Inflammatory macrophage treated with lipopolysaccharide for 4 hours (primary cell): ENCODE results near the gene HAND2.
A peak's percentile ranks its signal among the peaks of the same experiment; 100 is the strongest.

Experiments
- DNase-seq: peaks from one replicate; pipeline ENCODE4 v3.0.0-alpha.2; 2020

The HAND2 gene

DNA sequence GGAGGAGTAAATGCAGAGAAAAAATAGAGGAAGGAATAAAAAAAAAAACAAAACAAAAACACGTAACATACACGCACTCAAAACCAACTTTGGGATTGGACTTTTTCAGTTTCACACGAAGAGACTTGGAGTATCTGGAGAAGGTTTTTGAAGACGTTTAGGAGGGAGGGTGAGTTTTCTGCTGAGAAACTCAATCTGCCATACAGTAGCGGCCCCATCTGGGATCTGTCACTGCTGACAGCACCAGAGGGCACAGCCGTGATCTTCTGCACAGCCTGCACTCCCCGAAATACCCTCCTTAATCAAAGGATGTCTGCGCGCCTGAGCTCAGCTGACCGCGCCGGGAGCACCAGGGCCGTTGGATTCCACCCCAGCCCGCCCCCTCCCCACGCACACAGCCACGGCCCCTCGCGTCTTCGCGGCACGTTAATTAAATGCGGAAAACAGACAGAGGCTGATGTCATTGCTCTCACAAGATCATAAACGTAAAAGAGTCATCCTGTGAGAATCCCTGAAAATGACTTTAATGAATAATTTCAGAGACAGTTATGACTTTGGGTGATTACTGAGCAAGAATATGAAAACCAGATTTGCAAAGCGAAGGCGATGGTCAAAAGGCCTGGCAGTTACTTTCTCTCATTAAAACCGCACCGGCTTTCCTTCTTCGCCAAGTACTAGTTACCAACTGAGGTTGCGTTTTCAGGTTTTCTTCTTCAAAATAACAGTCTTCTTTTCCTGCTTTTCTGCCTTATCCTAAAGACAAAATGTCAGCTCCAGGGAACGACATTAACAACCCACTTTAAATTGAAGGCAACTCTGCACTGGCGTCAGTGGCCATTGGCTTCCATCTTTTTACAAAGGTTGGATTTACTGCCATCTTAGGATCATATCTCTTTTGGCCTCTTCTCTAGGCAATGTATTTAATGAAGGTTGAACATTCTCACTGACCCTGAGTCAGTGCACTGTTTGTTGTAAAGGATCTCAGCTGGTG, 10.6 kb downstream of the HAND2 start:
- no peak for DNase-seq

DNA sequence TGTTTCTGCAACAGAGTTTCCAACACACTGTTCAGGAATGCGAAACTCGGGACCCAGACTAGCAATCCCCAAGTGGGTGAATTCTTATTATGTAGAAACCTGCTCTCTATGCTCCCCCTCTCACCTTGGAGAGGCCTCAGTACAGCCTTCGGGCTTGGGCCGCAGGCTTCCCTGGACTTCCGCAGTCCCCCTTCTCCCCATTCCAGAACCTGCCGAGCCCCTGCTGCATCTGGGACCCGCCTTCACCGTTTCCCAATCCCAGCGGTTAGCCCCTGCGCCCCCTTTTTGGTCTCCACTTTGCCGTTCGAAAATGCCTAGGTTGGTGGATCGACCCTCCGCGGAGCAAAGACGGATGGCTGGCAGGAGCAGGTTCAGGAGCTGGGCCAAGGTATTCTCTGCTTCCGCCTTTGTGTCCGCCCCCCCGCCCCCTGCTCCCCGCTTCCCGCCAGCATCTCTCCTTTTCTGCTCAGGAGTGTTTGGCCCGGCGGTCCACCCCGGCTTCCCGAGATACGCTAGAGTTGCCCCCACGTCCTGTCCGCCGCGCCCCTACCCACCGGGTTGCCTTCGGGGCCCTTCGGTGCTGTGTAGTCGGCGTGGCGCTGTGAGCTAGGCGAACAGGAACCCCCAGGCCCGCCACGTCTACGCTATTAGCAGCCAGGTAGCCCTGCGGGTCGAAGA, 11.5 kb downstream of the HAND2 start:
- DNase-seq = no peak

- no peak for DNase-seq
Measured at GRCh38 chr4:173517781-173518424, 12.1 kb downstream of the HAND2 start.

GRCh38 chr4:173516621-173517524, 13.2 kb downstream of the HAND2 start:
- DNase-seq = no peak

DNA sequence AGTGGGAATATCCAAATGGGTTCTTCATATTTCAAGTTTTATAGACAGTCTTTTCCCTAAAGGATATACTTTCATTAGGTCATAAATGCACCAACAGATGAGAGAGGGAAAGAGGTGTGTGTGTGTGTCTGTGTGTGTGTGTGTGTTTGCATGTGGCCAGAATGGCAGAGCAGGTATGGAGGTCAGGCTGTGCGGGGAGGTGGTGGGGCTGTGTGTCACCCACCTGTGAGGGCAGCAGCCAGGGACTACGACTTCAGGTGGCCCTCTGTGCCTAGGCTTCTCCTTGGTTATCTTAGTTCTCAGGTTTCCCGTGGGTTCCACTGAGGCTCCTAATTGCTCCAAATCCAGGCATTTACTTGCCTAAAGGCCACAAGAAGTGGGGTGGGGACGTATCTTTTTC, 14.6 kb downstream of the HAND2 start:
- no peak for DNase-seq

GRCh38 chr4:173514641-173515217, 15.3 kb downstream of the HAND2 start:
- DNase-seq = no peak

DNA sequence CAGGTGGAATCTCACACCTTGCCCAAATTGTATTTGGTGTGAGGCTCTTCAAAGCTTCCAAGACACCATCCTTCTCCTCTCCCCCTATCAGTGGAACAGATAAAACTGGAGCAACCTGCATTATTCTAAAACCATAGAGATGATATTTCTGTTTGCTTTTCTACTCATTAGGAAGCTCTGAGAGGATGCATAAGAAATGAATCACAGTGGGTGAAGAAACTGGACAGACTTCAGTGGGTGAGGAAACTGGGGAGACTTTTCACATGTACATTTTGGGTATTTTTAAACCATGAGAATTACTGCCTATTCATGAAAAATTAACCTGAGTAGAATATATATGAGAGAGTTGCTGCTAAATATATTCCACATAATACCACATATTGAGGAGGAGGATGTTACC, 16.4 kb downstream of the HAND2 start:
- DNase-seq = no peak

DNA sequence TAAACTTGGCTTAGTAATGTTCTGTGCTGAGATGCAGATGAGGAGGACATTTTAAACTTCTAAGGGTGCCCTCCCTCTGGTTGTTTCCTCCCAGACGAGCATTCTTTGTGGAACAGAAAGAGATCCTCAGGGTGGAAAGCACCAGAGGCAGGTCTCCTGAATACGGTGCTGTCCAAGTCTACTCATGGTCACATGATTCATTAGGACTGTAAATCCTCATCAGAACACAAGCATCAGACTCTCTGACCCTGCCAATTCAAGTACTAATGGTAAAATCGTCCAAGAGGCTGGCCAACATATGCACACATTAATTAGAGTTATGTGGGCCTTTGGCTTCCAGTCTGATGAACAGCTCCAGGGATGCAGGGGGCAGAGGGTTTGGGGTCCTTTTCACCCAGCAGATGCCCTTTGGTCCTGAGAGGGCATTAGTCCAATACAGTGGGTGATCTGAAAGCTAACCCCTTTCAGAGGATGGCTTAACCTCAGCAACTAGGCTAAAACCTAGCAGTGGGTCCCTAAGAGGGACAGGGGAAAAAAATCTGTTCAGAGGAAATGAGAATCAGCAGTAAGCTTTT, 18.2 kb downstream of the HAND2 start:
- no peak for DNase-seq

- DNase-seq = no peak
Measured at GRCh38 chr4:173509036-173510001, 20.7 kb downstream of the HAND2 start.

DNA sequence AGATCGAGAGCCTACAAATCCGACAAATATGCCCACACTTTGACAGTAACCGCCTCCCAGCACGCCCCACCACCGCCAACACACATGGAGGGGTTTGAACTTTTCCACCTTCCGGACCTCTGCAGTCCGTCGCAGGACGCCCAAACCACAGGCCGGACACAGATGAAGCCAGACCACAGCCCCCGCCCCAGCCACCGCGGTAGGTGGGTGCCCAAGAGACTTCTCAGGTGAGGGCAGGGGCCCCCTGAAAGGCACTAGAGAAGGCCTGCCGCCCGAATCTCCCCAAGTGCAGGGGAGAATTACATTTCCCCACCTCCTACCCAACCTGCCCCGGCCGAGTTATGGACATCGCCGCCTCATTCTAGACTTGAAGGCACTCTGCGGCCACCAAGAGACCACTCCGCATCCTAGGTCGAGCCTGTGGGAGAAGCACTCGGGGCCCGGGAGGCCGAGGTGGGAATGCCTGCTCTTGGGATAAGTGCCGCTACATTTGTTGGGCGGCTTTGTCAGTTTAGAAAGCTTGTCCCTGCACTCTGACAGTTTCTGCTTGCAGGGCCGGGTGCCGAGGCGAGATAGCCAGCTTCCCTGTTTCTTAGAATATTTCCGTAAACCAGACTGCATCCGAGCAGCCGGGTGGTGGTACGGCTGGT, 21.5 kb downstream of the HAND2 start:
- no peak for DNase-seq

DNA sequence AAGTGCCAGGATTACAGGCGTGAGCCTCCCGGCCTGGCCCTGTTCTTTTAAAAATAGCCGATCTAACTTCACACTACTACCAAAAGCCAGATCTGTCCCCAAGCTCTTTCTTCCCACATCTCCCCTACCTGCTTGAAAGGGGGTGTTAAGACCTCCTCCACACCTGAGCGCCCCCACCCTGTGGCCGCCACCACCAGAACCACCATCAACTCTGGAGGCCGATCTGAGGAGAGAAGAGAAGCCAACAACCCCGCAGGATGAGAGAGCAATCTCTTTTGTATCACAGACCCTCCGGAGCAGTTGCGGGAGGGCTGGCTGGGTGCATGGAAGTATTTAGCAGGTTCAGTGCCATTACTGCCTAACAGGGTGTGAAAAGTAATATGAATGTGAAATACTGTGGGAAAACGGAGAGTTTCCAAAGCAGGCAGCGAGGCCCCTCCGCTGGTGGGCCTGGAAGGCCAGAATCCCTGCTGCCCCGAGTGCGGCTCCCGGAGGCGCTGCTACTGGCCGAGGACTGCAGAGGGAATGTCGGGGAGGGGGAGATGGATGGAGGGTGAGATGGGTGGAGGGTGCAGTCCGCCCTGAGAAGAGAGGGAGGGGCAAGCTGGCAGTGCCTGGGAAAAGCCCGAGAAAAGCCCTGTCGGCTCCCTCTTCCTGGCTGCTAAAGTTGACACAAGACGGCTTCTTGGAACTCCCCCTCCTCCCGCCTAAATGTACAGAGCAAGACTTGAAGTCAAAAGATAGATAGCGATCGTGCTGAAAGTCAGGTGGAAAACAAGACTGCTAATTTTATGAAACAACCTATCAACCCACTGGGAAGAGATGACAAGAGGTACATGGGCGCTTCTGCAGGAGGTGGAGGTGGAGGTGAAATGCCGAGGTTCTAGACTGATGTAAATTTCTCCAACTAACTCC, 22.3 kb downstream of the HAND2 start:
- no peak for DNase-seq

- DNase-seq = no peak
Measured at GRCh38 chr4:173506597-173507211, 23.3 kb downstream of the HAND2 start.

DNA sequence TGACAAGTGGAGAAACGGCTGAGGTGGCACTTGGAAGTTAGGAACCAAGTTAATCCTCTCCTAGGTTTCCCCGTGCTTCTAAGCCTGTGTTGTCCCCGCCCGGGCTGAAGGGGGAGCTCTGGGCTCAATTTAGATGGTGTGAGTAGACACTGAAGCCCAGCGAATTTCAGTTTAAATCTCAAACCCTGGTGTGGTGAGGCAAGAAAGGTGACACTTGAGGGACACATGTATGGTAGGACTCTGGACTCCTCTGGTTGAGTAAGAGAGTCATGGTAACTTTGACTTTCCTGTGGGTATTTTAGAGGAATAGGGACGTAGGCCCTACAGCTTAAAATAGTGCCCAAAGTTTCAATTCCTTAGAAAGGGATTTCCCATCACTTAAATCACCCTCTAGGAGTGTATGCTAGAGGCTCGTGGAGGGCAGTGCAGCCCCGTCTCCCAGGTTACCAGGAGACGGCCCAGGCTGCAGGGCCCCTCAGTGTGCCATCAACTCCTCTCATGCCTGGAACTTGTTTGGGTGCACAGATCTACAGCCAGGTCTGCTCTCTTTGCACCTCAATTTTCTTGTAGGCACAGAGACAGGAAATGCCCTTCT, 24.0 kb downstream of the HAND2 start:
- DNase-seq = peak; percentile 58

GRCh38 chr4:173504181-173504503, 25.9 kb downstream of the HAND2 start:
- DNase-seq = no peak

DNA sequence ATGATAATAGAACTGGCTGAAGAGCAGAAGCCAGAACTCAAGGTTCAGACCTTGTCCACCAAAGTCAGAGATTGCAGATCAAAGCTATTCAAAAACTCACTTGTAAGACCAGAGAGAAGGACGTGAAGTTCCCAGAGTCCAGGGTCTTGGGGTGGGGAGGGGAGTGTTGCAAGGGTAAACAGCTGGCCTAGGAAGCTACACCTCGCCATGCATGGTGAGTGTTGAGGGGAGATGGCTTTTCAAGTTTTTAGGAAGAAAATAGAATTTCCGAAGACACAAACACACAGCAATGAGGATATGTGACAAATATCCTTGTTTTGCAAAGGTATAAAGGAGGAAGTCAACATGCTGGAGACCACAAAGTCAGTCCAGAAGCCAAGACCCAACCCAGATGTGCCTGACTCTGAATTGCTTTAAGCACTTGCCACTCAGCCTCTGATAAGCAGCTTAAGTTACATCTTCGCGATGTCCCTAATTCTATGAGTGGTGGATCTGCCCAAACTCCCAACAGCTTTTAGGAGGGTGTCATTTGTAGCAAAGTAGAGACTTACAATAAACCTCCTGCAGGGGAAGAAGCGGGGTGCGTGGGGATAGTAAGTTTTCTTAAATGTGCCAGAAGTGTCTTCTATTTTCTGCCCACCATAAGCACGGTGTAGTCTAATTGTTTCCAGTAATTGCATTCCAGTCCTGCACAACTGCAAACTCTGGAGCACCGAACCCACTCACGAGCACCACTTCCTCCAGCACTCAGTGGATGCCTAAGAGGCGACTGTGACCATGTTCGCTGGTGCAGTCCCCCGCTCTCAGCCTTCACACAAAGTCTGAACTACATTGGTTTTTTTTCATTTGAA, 26.5 kb downstream of the HAND2 start:
- no peak for DNase-seq

DNA sequence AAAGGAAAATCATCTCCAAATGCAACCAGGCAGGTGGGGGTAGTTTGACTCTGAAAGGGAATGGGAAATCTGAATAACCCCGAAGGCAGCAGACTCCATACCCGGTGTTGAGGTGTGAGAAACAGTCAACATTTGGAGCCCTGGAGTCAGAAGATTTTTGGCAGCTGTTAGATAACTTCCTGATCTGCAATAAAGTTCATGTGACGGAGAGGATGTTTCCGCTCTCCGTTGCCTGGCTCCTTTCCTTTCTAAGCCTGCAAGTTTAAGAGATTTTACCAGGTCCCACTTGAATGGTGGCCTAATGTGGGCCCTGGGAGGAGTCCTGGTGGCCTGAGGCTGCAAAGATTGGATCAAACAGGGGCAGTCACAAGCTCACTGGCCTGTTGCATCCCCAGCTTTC, 27.7 kb downstream of the HAND2 start:
- no peak for DNase-seq

- DNase-seq = no peak
Measured at GRCh38 chr4:173501592-173502150, 28.4 kb downstream of the HAND2 start.
